Immature natural killer cell (primary cell): ENCODE data around the gene PM20D2. TPM values are rescaled to one million over a fixed set of nuclear protein-coding genes. Genes with fewer than 3 reads are reported as not detected.

ENCODE experiments used
- DNase-seq, 3 donors: peaks; one replicate each; pipeline ENCODE4 v3.0.0; 2022; ENCODE audit warnings: mixed read lengths in 1 of 3
- H3K27ac Mint-ChIP-seq, 6 donors: one replicate each; pipeline ENCODE4 v1.8.0; 2020; ENCODE audit warnings: mixed read lengths in 6 of 6, mild to moderate bottlenecking in 5 of 6, inconsistent platforms in 4 of 6, moderate library complexity in 3 of 6
- H3K27me3 Mint-ChIP-seq, 3 donors: one replicate each; pipeline ENCODE4 v1.8.0; 2020 to 2021; ENCODE audit warnings: low read depth in 3 of 3, mild to moderate bottlenecking in 3 of 3, mixed read lengths in 3 of 3, moderate library complexity in 3 of 3, inconsistent platforms in 1 of 3
- H3K36me3 Mint-ChIP-seq, 3 donors: one replicate each; pipeline ENCODE4 v1.8.0; 2020; ENCODE audit warnings: mixed read lengths in 3 of 3, inconsistent platforms in 2 of 3, mild to moderate bottlenecking in 2 of 3
- H3K4me1 Mint-ChIP-seq, 2 donors: one replicate each; pipeline ENCODE4 v1.8.0; 2020; ENCODE audit warnings: inconsistent platforms in 2 of 2, mild to moderate bottlenecking in 2 of 2, mixed read lengths in 2 of 2, moderate library complexity in 1 of 2
- H3K4me3 Mint-ChIP-seq, 5 donors: one replicate each; pipeline ENCODE4 v1.8.0; 2020; ENCODE audit warnings: mild to moderate bottlenecking in 5 of 5, mixed read lengths in 5 of 5, inconsistent platforms in 3 of 5, moderate library complexity in 3 of 5
- H3K9me3 Mint-ChIP-seq, 6 donors: one replicate each; pipeline ENCODE4 v1.8.0; 2020; ENCODE audit warnings: mild to moderate bottlenecking in 6 of 6, mixed read lengths in 6 of 6, inconsistent platforms in 4 of 6, moderate library complexity in 3 of 6
- polyA plus RNA-seq, 3 donors: library from polyadenylated mRNA; unstranded; fragments of 300-500 nt; fragmentation: Illumina TruSeq; gene quantifications; one replicate each; pipeline ENCODE4 v1.2.3, GENCODE V29; 2021

The PM20D2 gene
- polyA plus RNA-seq, 3 donors from 2014 or later, result 6.6 to 10.1 (median 7.3) TPM

DNA sequence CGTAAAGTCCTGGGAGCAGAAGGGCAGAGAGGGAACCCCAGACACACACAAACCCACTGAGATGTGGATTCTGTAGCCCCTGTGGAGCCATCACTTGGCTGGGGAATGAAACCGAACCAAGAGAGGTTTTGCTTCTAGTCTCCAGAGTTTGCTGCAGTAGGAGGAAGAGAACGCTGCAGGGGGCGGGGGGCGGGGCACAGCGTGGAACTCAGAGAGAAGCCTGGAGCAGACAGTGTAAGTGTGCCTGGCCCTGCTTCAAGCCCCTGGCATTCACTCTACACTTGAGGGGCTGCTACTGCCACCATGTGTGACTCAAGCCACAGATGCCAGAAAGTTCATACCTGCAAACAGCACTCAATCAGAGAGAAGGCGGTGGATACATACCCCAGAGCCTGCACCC, 52.4 kb downstream of the PM20D2 start:
- H3K27ac Mint-ChIP-seq, result no peak overlapping the region
- no peak overlapping the region for H3K4me3 Mint-ChIP-seq
- no peak for DNase-seq
- H3K36me3 Mint-ChIP-seq, result peaks cover 0 to 15% (median 4%) of the 10 kb centered on the region in 3 donors
- H3K27me3 Mint-ChIP-seq, result peaks cover 0 to 5% (median 1%) of the 10 kb centered on the region in 3 donors
- H3K9me3 Mint-ChIP-seq, result peaks cover 7 to 26% (median 15%) of the 10 kb centered on the region in 6 donors
- peaks cover 1 to 9% of the 10 kb centered on the region in 2 donors for H3K4me1 Mint-ChIP-seq

- peaks cover 0 to 1% (median 0%) of the 10 kb centered on the region in 3 donors for H3K27me3 Mint-ChIP-seq
- no peak overlapping the region for H3K4me3 Mint-ChIP-seq
- peaks cover 0 to 10% (median 4%) of the 10 kb centered on the region in 3 donors for H3K36me3 Mint-ChIP-seq
- H3K9me3 Mint-ChIP-seq, result peaks cover 4 to 14% (median 12%) of the 10 kb centered on the region in 6 donors
- DNase-seq, result no peak
- peaks cover 1 to 9% of the 10 kb centered on the region in 2 donors for H3K4me1 Mint-ChIP-seq
- no peak overlapping the region for H3K27ac Mint-ChIP-seq
These were observed 53.7 kb downstream of the PM20D2 start for GRCh38 chr6:89199579-89199978.

DNA sequence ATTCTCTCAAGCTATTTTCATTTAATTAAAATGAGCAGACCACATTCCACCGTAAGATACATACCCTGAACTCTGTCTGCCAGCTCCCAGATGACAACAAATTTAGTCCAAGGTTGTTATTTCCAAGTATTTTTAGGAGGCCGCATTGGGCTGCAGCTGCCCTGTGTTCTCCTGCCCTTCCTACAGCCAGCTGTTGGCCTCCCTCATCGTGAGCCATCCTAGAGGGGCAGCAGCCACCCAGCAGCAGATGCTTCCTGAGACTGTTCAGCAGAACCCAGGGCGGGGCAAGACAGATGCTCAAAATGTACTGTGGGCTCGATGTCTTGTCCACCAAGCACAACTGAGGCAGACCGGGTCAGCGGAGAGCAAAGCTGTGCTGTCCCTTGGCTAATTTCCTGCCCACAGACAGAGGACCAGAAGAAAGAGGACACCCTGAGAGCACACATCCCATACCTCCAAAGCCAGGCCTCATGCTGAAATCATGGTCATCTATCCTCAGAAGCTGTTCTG, 54.9 kb downstream of the PM20D2 start:
- peaks cover 0 to 2% (median under 1%) of the 10 kb centered on the region in 6 donors for H3K9me3 Mint-ChIP-seq
- no peak overlapping the region for H3K4me3 Mint-ChIP-seq
- peaks cover 1 to 9% of the 10 kb centered on the region in 2 donors for H3K4me1 Mint-ChIP-seq
- H3K36me3 Mint-ChIP-seq, result peaks cover 0 to under 1% (median 0%) of the 10 kb centered on the region in 3 donors
- peaks cover 0 to 1% (median 0%) of the 10 kb centered on the region in 3 donors for H3K27me3 Mint-ChIP-seq
- no peak overlapping the region for H3K27ac Mint-ChIP-seq
- DNase-seq, result no peak

DNA sequence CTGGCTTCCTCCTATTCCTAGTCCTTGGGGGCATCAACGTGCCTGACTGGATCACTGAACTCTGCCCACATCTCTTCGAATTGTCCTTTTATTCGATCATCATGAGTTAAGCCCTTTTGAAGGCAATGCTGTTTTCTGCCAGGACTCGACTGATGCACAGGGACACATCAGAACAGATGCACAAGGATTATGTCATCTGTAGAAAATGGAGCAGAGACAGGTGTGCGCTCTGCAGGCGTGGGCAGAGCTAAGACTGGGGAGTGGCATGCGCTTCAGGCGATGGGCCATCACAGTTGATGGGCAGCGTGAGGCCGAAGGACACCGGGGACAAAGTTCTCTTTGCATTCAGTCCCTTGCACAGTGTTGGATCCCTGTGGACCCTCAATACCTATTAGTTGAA, 58.2 kb downstream of the PM20D2 start:
- Mint-ChIP-seq H3K4me1 (no peaks in the 10 kb centered on the region), H3K9me3 (no peaks in the 10 kb centered on the region), H3K36me3 (no peaks in the 10 kb centered on the region), H3K27me3 (peaks cover 0 to 4% (median 3%) of the 10 kb centered on the region in 3 donors), H3K4me3 (no peak overlapping the region), H3K27ac (no peak overlapping the region)
- DNase-seq, result no peak

GRCh38 chr6:89205819-89206218, 60.0 kb downstream of the PM20D2 start:
- Mint-ChIP-seq H3K27ac (peak overlapping the region in 1 of 6 donors; percentile 17), H3K4me1 (no peaks in the 10 kb centered on the region), H3K4me3 (no peak overlapping the region), H3K27me3 (peaks cover 0 to 4% (median 3%) of the 10 kb centered on the region in 3 donors), H3K36me3 (peaks cover 0 to 2% (median 0%) of the 10 kb centered on the region in 3 donors), H3K9me3 (no peaks in the 10 kb centered on the region)
- DNase-seq, result no peak

DNA sequence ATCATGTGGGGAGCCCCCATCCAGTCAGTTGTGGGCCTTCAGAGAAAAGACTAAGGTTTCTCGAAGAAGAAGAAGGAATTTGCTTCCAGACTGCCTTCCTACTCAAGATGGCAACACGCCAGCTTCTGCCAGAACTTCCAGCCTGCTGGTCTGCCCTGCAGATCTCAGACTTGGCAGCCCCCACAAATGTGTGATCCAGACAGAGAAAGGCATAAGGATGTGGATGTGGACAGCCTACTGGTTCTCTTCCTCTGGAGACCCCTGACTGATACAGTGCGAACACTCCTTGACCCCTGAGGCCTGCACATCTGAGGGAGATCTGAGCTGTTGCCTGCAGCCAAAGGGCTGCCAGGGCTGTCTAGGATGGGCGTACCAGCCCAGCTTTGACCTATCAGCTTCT, 62.7 kb downstream of the PM20D2 start:
- Mint-ChIP-seq H3K4me3 (no peak overlapping the region), H3K36me3 (peaks cover 0 to 4% (median 0%) of the 10 kb centered on the region in 3 donors), H3K27me3 (peaks cover 0 to 4% (median 3%) of the 10 kb centered on the region in 3 donors), H3K27ac (no peak overlapping the region), H3K4me1 (no peaks in the 10 kb centered on the region), H3K9me3 (no peaks in the 10 kb centered on the region)
- DNase-seq, result no peak

- H3K4me3 Mint-ChIP-seq, result no peak overlapping the region
- H3K4me1 Mint-ChIP-seq, result no peaks in the 10 kb centered on the region
- peaks cover 0 to 4% (median 3%) of the 10 kb centered on the region in 3 donors for H3K27me3 Mint-ChIP-seq
- no peak for DNase-seq
- no peak overlapping the region for H3K27ac Mint-ChIP-seq
- H3K36me3 Mint-ChIP-seq, result peaks cover 0 to 4% (median 0%) of the 10 kb centered on the region in 3 donors
- H3K9me3 Mint-ChIP-seq, result no peaks in the 10 kb centered on the region
These were observed 63.6 kb downstream of the PM20D2 start for GRCh38 chr6:89209457-89209856.

- Mint-ChIP-seq H3K36me3 (peaks cover 0 to 4% (median 0%) of the 10 kb centered on the region in 3 donors), H3K27me3 (peaks cover 0 to 2% (median 0%) of the 10 kb centered on the region in 3 donors), H3K27ac (no peak overlapping the region), H3K4me1 (no peaks in the 10 kb centered on the region), H3K4me3 (no peak overlapping the region), H3K9me3 (no peaks in the 10 kb centered on the region)
- no peak for DNase-seq
These were observed 66.6 kb downstream of the PM20D2 start for GRCh38 chr6:89212472-89212871.

- Mint-ChIP-seq H3K9me3 (no peaks in the 10 kb centered on the region), H3K4me1 (no peaks in the 10 kb centered on the region), H3K27ac (no peak overlapping the region), H3K27me3 (peaks cover 0 to 2% (median 0%) of the 10 kb centered on the region in 3 donors), H3K36me3 (peaks cover 0 to 4% (median 0%) of the 10 kb centered on the region in 3 donors), H3K4me3 (no peak overlapping the region)
- DNase-seq, result no peak
These were observed 68.3 kb downstream of the PM20D2 start for GRCh38 chr6:89214197-89214596.

Other genes starting within 250 kb of the PM20D2 start
- 10 to 100 TPM; 11.9 to 22.3 (median 18.9) TPM for gene RNGTT, start 182.4 kb upstream of the PM20D2 start, polyA plus RNA-seq
- gene PNRC1, start 65.3 kb upstream of the PM20D2 start, polyA plus RNA-seq, result 100 to 1,000 TPM; 255 to 629 (median 491) TPM
- under 1 TPM in 2 of 3 donors, not detected in 1; 0.22 to 0.45 TPM for gene SRSF12, start 28.0 kb upstream of the PM20D2 start, polyA plus RNA-seq
- gene GABRR1, start 71.3 kb downstream of the PM20D2 start, polyA plus RNA-seq, result not detected
- not detected for gene GABRR2, start 169.2 kb downstream of the PM20D2 start, polyA plus RNA-seq
- 10 to 100 TPM; 38.2 to 54.8 (median 40.8) TPM for gene UBE2J1, start 206.7 kb downstream of the PM20D2 start, polyA plus RNA-seq